NCI-H2196 (cell line): Measurements from ENCODE around the gene NTHL1.

ENCODE experiments used
- DNase-seq: peaks from one replicate; lab custom pipeline; 2025; ENCODE audit not compliant: unreplicated experiment; lab: John Stamatoyannopoulos, UW

The NTHL1 gene

GRCh38 chr16:2066139-2066538 lies 18.5 kb upstream of the NTHL1 start:
- no peak for DNase-seq

GRCh38 chr16:2064368-2064945 lies 16.8 kb upstream of the NTHL1 start:
- DNase-seq, result no peak

GRCh38 chr16:2063861-2064260 lies 16.2 kb upstream of the NTHL1 start:
- DNase-seq, result no peak

- DNase-seq, result no peak
Measured at GRCh38 chr16:2062801-2063200, 15.2 kb upstream of the NTHL1 start.

GRCh38 chr16:2061526-2061925 lies 13.9 kb upstream of the NTHL1 start:
- DNase-seq, result no peak

GRCh38 chr16:2061023-2061422 lies 13.4 kb upstream of the NTHL1 start:
- no peak for DNase-seq

GRCh38 chr16:2060346-2060745 lies 12.7 kb upstream of the NTHL1 start:
- no peak for DNase-seq

GRCh38 chr16:2058872-2059271 lies 11.2 kb upstream of the NTHL1 start:
- DNase-seq, result no peak

- DNase-seq, result no peak
Measured at GRCh38 chr16:2058420-2058819, 10.8 kb upstream of the NTHL1 start.

GRCh38 chr16:2057438-2057837 lies 9.8 kb upstream of the NTHL1 start:
- DNase-seq, result no peak

- peak; percentile 37 for DNase-seq
Measured at GRCh38 chr16:2056681-2057407, 9.2 kb upstream of the NTHL1 start.

GRCh38 chr16:2056077-2056476 lies 8.4 kb upstream of the NTHL1 start:
- no peak for DNase-seq

GRCh38 chr16:2054543-2055245 lies 7.1 kb upstream of the NTHL1 start:
- DNase-seq, result peak; percentile 94

- DNase-seq, result no peak
Measured at GRCh38 chr16:2053897-2054296, 6.3 kb upstream of the NTHL1 start.

- no peak for DNase-seq
Measured at GRCh38 chr16:2053211-2053610, 5.6 kb upstream of the NTHL1 start.

GRCh38 chr16:2048116-2048543 lies 496 bp upstream of the NTHL1 start:
- DNase-seq, result no peak

GRCh38 chr16:2046893-2047329 lies 723 bp downstream of the NTHL1 start:
- DNase-seq, result no peak

GRCh38 chr16:2045965-2046892 lies 1.4 kb downstream of the NTHL1 start:
- no peak for DNase-seq

GRCh38 chr16:2044541-2044940 lies 3.1 kb downstream of the NTHL1 start:
- DNase-seq, result no peak

GRCh38 chr16:2043667-2044451 lies 3.8 kb downstream of the NTHL1 start:
- peak; percentile 88 for DNase-seq
